GM21390 (cell line): ENCODE measurements around the gene VTI1B.
"Not testable (repeated sequence)": the region's sequence is repeated elsewhere in the genome, so short reads cannot be mapped to it uniquely, and the experiment has no call there.

Experiments used
- ATAC-seq: cut with Tn5 transposase; IDR thresholded peaks from one replicate; pipeline ENCODE4 v1.9.1; 2021; ENCODE audit not compliant: unreplicated experiment

VTI1B gene, protein sequence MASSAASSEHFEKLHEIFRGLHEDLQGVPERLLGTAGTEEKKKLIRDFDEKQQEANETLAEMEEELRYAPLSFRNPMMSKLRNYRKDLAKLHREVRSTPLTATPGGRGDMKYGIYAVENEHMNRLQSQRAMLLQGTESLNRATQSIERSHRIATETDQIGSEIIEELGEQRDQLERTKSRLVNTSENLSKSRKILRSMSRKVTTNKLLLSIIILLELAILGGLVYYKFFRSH

DNA sequence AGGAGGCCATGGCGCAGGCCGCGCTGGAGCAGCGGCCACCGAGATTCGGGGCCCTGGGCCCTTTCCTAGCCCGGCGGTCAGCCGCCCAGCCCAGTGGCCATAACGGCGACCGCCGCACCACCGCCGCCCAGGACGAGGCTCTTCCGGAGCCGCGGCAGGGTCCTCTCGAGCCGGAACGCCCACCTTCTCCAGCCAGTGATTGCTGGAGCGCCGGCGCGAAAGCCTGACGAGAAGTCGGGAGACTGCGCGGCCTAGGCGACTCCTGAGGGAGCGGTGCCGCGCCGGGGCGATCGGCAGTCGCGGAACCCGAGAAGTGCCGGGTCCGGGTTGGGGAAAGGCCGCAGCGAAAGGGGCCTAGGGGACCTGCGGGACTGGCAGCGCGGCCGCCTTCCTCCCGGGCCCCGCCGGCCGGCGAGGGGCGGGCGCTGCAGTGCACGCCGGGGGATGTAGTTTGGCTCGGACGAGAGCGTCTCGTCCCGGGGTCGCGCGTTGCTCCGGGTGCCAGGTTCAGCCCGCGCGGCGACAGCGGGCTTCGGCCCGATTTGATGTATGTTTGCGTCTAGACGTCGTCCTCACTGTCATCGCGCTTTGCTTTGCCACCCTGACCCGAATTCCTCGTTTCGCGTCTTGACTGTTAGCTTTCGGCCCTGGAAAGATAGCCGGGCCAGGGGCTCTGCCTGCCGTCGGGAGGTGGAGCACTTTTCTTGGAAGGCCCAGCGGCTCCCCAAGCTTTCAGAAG, at the start of gene VTI1B:
TSS of gene VTI1B (minus strand) at position 153 of the 739 bp plus-strand sequence. CDS start at position 10, 143 bp downstream.
- ATAC-seq: peak; percentile 89

DNA sequence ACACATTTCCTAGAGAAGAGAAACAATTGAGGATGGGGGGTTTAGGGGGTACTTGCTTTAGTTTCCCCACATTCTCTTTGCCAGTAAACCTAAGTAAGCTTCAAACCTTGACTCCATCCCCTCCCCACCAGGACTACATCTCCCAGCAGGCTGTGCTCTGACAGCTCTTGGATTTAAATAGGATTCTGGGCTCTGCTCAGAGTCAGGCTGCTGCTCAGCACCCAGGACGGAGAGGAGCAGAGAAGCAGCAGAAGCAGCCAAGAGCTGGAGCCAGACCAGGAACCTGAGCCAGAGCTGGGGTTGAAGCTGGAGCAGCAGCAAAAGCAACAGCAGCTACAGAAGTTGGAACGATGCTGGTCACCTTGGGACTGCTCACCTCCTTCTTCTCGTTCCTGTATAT, 47.9 kb upstream of the VTI1B start:
- no peak for ATAC-seq

DNA sequence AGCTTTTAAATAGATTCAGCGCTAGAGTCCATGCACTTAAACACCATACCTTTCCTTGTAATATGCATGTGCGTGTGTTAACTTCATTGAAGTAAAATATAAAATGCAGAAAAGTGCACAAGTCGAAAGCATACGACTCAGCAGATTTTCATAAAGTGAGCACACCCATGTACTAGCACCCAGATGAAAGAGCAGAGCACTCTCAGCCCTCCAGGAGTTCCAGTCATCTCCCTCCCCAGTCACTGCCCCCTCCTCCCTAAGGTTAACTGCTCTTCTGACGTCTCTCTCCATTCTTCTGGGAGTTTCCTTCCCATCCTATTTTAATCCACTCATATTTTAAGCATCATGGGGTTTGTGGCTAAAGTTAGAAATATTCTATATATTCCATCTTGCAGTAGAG, 47.4 kb upstream of the VTI1B start:
- no peak for ATAC-seq

DNA sequence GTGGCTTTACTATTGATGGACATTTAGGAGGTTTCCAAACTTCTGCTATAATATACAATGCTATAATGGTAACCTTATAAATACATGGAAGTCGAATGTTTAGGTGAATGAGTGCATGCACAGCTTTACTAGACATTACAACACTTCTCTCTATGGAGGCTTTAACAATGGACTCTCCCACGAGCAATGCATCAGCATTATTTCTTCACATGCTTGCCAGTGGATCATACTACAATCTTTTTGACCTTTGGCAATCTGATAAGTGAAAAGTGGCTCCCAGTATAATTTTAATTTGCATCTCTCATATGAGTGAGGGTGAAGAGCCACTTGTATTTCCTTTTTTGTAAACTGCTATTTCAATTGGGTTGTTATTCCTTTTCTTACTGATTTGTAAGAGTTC, 45.4 kb upstream of the VTI1B start:
- no peak for ATAC-seq

DNA sequence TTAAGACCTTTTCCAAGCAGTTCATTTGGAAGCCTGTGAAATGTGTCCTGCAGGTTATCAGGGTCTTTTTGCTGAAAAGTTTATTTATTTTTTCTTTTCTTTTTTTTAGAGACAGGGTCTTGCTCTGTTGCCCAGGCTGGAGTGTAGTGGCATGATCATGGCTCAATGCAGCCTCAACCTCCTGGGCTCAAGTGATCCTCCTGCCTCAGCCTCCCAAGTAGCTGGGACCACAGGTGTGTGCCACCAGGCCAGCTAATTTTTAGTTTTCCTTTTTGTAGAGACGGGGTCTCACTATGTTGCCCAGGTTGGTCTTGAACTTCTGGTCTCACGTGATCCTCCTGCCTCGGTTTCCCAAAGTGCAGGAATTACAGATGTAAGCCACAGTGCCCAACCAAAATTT, 45.0 kb upstream of the VTI1B start:
- ATAC-seq: not testable (repeated sequence)

DNA sequence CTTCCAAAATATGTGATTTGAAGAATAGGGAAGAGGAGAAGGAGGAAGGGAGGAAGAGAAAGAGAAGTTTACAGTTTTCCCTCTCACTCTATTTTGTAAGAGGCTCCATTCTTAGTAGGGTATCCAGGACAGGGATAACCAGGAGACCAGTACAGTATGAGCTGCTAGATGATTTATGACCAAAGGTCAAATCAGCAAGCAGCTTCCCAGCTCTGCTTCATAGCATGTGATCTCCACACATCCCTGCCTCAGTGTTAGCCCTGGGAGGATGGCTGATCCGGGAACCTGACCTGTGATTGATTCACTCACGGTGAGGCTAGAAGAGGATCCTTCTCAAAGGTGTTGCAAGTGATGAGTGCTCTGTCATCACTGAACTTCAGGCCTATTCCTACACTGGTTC, 43.8 kb upstream of the VTI1B start:
- no peak for ATAC-seq

DNA sequence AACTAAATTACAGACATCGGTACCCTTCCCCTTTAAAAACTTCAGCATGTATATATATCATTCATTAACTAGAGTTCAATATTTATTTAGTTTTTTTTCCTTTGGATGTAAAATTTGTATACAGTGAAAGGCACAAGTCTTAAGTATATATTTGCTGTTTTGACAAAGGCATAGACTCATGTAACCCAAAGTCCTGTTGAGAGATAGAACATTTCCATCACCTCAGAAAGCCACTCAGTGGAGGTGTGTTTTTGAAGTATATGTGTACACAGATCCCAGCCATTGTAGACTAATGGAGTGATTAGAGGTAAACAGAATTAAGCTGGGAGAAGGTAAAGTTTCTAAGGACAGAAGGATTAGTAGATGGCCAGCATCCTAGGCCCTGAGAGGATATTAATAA, 42.6 kb upstream of the VTI1B start:
- no peak for ATAC-seq

DNA sequence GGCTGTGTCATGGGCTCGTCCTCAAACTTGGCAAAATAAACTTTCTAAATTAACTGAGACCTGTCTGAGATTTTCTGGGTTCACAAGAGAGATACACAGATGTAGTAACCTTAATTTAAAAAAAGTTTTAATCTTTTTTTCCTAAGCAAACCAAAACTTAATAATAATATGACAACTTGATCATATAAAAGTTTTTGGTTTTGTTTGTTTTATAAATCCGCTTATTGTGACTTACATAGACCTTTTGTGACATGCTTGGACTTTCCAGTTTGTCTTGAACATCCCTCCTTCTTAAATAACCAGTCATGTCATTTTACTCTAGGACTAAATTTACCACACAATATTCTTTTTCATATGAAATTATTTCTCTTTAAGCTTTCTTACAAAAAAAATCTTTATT, 35.8 kb upstream of the VTI1B start:
- ATAC-seq: no peak

DNA sequence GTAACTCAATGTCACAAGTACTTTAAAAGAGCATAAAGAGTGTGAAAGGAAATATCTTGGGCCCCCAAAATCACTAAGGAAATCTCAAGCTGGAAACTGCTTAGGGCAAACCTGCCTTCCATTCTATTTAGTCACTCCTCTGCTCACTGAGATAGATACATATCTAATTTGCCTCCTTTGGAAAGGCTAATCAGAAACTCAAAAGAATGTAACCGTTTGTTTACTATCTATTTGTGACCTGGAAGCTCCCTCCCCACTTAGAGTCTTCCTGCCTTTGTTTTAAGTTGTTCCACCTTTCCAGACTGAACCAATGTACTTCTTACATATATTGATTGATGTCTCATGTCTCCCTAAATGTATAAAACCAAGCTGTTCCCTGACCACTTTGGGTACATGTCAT, 35.4 kb upstream of the VTI1B start:
- ATAC-seq: not testable (repeated sequence)

DNA sequence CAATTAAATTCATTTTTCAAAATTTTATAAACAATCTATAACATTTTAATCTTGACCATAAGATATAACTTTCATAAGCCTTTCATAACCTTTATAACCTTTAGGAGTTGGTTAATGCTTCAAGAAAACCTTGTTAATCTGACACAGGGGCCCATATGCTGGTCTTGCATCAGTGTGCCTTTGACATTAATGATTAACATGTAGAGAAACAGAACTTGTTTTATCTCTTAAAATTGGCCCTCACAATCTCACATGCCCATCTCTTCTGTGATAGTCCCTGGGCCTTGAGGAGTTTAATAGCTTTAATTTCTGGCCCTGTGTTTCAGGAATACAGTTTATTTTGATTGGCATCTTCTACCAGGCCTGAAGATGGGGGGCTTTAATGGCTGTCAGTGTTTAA, 34.9 kb upstream of the VTI1B start:
- ATAC-seq: not testable (repeated sequence)

DNA sequence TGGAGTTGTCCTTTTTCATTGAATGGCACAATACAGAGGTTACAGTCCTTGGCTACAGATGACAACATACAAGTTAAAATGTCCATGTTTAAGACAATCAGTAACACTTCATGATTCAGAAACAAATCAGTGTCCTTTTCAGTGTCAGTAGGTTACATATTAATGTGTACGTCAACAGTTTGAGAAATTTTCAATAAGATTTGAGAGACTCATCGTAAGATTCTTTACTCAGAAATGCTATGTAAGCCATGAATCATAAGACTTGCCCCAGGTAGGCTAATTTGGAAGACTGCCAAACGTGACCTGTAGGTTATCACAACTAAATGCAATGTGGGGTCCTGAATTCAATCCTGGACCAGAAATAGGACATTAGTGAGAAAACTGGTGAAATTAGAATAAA, 30.8 kb upstream of the VTI1B start:
- no peak for ATAC-seq

DNA sequence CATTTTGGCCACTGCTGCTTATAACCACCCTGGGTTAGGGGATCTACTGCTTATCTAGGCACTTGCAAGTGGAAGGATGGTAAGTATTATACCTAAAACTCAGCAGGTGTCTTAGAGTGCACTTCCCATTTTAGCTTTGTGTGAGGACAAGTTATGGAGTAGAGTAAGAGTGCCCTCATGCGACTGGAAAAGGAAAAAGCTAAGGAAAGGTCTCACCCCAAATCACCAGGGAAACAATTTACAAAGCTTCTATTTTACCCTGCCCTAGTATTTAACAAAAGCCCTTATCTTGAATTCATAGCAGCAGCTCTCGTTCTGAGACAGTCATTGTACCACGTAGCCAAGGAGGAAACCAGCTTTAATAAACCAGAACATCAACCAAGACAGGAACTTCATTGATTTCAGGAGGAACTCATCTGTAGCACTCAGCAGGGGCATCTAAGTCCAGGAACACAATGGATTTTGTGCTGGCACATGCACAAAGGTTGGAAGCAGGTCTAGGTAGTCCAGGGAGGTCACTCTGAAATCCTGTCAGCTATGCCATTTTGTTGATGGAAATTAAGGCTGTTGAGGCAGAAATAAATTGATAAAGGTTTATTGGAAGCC, 30.2 kb upstream of the VTI1B start:
- ATAC-seq: no peak

DNA sequence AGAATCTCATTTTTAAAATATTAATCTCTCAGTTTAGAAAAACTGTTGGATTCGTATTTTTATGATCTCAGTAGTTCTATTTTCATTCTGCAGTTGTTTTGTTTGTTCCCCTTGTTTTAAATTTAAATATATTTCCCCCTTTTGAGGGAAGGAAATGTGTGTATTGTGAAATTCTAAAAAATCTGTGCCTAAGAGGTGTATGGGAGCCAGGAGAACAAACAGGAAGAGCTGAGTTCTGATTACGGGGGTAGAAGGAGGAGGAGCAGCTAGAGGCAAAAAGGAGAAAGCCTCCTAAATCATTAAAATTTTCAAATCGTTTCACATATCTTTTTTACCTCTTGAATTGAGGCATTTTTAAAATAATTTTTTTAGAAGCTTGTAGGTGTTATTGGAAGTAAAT, 29.6 kb upstream of the VTI1B start:
- ATAC-seq: no peak

DNA sequence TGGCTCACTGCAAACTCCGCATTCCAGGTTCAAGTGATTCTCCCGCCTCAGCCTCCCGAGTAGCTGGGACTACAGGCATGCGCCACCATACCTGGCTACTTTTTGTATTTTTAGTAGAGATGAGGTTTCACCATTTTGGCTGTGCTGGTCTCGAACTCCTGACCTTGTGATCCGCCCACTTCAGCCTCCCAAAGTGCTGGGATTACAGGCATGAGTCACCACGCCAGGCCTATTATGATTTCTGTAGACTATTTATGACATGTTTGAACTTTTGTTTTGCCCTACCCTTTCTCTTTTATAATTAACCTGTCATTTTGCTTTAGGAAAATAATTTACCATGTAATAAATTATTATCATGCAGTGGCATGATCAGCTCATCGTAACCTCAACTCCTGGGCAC, 27.1 kb upstream of the VTI1B start, which contains the start of gene RDH12:
TSS of gene RDH12 (plus strand) at position 395 of the 400 bp plus-strand sequence. CDS start 20,757 bp downstream, outside the sequence.
- ATAC-seq: not testable (repeated sequence)

DNA sequence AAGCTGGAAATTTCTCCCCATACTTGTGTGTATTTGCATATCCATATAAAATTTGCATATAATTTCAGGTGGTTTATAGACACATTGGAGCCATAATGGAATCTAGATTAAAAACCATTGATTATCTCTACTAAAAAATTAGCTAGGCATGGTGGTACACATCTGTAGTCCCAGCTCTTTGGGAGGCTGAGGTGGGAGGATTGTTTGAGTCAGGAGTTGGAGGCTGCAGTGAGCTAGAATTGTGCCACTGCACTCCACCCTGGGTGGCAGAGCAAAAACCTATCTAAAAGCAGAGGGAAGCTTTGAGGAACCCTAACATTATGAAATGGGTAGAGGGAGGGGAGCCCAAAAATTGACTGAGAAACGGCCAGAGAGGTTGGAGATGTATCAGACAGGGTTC, 23.7 kb upstream of the VTI1B start:
- ATAC-seq: no peak

DNA sequence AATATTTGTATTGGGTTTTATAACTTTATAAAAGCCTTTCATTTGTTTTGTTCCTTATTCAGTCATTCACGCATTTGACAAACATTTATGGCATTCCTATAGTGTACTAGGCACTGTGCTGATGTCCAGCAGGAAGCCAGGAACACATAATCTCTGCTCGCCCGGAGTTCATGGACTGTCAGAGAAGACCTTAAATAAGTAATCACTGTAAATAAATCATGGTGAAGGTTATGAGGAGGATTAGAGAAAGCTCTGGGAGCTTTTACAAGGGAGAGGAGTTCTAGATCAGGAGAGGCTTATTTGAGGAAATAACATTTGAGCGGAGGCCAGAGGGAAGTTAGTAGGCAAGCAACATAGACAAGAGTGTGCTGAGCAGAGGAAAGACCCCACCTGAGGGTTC, 22.6 kb upstream of the VTI1B start:
- no peak for ATAC-seq

DNA sequence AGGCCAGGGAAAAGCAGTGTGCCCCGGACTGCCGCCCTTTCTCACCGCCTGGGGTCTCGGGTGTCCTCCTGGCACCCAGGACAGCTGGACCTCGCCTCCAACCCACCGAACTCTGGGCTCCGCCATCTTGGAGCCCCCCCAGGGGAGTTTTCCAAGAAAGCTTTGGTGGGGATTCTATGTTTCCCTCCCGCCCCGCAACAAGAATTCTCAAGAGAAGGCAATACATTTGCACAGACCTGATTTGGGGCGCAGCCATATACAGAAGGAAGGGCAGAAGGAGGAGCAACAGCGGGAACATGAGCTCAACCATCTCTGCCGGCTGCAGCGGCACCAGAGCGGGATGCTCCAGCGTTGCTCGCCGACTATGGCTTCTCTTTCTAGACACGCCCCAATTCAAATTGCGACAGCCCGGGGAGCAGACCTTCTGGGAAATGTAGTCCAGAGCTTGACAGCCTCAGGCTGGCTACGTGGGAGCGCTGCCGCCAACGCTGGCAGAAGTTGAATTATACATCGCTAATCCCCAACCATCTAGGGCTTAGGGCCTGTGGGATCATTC, 21.0 kb upstream of the VTI1B start, which contains the start of gene RDH11:
TSS of gene RDH11 (minus strand) at position 371 of the 556 bp plus-strand sequence. CDS start at position 310, 61 bp downstream.
- ATAC-seq: peak; percentile 89

DNA sequence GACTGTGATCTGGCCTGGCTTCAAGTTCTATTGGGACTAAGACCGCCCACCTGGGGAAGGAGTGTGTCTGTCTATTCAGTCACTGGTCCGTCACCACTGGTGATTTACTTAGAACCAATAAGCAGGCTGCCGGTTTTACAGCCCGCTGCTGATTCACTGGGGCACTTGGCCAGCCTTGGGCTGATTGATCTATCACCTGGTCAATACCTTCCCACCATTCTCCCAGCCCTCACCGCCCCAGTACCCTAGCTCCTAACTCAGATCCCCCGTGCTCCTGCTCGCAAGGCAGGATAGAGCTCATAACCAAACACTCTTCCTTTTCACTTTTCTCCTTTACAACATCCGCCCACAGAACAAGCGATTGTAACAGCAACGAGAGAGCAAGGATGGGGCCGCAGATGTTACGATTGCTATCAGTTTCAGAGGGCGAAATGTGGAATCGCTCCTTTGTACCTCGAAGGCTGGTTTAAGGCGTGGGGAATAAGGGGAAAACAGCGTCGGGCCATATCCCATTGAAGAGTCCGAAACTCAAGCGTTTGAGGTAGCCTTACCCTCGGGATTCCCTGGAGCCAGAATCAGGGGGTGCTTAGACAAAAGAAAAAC, 20.5 kb upstream of the VTI1B start:
- peak; percentile 91 for ATAC-seq

DNA sequence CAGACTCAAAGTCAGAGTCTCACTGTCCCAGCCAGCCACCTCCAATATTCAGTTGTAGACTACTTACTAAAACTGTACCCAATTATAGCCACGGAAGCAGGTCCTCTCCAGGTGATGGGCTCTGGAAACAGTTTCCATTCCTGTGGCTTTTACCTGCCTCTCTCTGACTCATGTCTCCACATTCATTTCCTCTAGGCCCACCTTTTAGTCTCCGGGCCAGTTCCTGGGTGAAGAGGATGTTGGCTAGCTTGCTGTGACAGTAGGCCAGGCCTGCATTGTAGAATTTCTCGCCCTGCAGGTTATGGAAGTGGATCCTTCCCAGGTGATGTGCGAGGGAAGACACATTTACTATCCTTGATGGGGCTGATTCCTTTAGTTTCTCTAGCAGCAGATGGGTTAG, 15.6 kb upstream of the VTI1B start:
- ATAC-seq: no peak

DNA sequence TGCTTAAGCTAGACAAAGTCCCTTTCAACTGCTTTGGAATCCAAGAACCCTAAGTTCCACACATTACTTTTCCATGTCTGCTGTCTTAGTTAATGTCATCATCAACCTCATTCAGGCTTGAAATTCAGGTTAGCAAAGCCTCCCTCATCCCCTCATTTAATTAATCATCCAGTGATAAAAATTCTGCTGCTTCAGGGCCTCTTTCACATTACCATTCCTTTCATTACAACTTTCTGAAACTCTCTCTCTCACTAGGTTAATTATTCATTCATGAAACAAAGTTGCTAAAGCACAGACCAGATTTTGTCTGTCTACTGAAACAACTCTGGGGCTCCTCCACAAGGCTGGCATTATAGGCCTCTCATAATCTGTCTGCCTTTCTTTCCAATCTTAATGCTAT, 9.4 kb upstream of the VTI1B start:
- ATAC-seq: no peak

DNA sequence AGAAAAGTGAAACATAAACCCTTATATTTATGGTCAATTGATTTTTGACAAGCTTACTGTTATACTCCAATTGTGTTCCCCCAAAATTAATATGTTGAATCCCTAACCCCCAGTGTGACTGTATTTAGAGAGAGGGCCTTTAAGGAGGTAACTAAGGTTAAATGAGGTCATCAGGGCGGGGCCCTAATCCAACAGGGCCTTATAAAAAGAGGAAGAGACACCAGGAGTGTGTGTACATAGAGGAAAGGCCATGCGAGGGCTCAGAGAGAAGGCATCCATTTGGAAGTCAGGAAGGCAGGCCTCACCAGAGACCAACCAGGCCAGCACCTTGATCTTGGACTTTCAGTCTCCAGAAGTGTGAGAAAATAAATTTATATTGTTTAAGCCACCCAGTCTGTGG, 6.5 kb upstream of the VTI1B start:
- ATAC-seq: no peak
